ENCODE measurements around the gene FKBP14.

GRCh38 chr7:29970158-29970557 lies 56.3 kb downstream of the FKBP14 start:
- TF ChIP-seq POLR2A (IDR thresholded peaks at IDR 0.05), result no peak
- no peak for TF ChIP-seq POLR2AphosphoS5 (IDR thresholded peaks at IDR 0.05)
